ENCODE data around the gene RASSF5.

RASSF5 gene

GRCh38 chr1:206498685-206499084, 8.6 kb upstream of the RASSF5 start:
- no peak for DNase-seq

- no peak for DNase-seq
Measured at GRCh38 chr1:206500046-206500445, 7.3 kb upstream of the RASSF5 start.

DNA sequence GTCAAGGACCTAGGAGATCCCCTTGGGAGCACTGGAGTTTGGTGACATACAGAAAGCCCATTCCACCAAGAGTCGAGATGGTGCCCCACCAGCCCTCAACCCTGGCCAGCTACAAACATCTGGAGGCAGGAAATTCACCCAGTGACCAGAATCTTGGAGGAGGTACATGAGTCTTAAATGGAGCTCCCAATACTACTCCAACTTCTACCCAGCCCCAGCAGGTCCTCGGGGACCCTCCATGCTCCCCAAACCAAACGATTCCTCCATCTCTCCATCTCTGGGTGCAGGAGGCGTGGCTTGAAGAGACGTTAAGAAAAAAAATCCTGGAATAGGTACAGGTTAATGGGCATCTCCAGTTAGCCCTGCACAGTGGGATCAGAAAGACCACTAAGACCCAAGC, 5.5 kb upstream of the RASSF5 start:
- no peak for DNase-seq

- DNase-seq: no peak
Measured at GRCh38 chr1:206502403-206502802, 4.9 kb upstream of the RASSF5 start.

- DNase-seq: no peak
Measured at GRCh38 chr1:206502812-206503211, 4.5 kb upstream of the RASSF5 start.

DNA sequence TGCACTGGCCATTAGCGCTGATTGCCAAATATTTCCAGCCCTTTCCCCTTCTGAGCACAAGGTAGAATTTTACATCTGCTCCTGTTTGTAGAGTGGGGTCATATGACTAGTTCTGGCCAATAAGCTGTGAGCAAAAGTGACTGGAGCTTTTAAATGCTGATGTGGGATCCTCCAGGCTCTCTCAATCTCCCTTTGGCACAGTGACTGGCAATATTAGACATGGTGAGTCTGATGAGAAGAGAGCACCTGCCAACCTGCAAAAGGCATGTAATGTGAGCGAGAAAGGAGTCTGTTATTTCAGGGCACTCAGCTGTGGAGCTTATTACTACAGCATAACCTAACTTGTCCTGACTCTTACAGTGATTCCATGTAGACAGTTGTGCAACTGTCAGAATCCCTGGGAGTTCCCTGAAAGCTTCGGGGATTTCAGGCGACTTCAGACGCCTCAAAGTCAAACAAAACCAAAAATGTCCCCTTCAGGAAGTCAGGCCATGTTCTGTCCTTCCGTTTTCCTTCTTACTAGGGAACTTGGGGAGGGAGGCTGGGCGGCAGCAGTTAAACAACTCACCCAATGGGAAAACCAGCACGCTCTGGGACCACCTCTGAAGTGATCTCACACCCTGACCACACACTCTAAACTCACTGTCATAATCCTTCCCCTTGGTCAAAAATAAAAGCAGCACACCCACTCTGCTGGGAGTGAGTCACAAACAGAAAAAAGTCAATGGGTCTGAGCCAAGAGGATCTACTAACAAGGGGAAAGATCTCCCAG, 3.6 kb upstream of the RASSF5 start:
- peak; percentile 83 for DNase-seq

DNA sequence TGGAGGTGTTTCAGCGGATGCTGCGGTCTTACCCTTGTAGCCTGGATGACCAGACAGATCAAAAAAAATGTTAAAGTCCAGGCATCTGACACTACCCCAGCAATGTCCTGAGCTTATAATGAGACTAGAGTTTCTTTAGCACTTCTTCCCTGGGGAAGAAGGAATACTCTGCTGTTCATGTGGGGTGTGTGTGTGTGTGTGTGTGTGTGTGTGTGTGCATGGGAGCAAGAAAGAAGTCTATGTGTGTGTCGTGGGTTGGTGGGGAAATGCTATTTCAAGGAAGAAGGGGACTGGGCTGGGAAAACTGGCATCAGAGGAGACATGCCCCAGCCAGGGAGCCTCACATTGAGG, 3.0 kb upstream of the RASSF5 start:
- no peak for DNase-seq

GRCh38 chr1:206505702-206506355, 1.5 kb upstream of the RASSF5 start:
- no peak for DNase-seq

DNA sequence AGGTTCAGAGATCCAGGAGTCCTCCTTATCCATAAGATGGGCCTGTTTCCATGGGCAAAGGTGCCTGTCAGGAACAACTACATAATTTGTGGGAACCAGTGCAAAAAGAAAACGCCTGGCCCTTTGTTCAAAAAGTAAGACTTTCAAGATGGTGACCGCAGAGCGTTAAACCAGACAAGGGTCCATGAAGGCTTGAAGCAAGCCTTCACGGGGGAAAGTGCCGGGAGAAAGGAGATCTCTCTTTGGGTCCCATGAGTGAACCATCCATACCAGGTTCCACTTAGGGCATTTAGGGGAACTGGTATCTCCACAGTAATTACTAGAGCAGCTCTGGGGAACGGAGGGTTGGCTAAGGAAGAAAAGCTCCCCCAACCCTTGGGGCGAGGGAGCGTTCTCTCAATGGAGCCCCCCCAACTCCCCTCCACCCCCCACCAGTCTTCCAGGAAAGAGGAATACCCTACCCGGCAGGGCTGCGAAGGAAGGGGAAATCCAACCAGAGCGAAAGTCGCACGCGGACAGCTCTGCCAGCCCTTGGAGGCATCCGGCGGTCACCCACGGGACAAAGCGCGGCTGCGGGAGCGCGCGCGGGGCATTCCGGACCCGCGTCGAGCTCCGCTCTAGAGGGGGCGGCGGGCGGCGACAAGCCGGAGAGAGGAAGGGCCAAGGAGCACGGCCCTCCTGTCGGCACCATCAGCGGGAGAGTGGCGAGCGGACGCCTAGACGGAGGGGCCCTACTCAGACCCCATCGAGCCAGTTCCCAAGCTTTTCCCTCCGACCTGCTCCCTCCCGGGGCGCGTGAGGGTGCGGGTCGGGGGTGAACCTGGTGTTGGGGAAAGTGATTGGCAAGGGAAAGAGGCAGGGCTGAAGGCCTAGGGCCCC, 687 bp upstream of the RASSF5 start:
- DNase-seq: no peak

GRCh38 chr1:206508130-206508889, 979 bp downstream of the RASSF5 start:
- DNase-seq: no peak

GRCh38 chr1:206508956-206509355, 1.6 kb downstream of the RASSF5 start:
- DNase-seq: no peak

DNA sequence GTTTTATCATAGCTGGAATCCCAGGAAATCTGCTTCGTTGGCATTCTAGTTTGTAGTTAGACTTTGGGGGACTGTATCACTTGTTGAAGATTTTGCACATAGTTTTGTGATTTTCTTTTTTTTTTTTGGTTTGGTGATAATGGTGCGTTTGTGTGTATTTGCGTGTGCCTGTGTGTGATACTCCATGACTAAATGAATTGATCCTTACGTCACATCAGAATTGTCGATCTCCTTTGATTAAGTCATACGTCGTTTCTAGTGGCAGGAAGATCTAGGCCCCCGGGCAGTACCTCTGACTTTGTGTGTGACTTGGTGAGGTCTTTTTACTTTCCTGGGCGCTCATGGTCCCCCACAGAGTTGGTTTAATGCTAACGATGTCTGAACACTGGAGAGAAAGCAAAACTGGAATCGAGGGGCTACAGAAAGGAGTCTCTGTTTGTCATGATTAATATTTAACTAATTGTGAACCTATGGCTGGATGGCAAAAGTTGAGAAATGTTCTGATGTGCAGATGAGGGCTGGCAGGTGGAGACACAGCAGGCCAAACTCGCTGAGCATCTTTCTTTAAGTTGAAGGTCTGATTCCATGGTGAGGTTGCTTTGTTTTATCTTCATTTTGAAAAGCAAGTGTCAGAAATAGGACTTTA, 2.4 kb downstream of the RASSF5 start:
- no peak for DNase-seq

DNA sequence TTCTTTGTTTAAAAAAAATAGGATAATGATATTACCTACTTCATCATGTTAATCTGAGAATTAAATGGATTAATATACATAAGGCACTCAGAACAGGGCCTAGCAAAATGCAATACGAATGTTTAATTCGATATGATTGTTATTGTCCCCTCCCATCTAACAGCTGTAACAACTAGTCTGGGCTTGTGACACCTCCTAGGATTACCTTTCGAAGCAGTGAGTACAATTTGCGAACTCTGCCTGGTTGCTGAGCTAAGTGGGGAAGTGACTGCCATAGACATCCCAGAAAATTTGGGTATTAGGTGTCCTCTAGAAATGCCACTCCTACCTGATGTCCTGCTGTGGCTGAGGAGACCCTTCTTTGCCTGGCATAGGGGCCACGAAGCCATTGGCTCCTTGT, 3.0 kb downstream of the RASSF5 start:
- DNase-seq: no peak

- DNase-seq: no peak
Measured at GRCh38 chr1:206511362-206512057, 4.2 kb downstream of the RASSF5 start.

DNA sequence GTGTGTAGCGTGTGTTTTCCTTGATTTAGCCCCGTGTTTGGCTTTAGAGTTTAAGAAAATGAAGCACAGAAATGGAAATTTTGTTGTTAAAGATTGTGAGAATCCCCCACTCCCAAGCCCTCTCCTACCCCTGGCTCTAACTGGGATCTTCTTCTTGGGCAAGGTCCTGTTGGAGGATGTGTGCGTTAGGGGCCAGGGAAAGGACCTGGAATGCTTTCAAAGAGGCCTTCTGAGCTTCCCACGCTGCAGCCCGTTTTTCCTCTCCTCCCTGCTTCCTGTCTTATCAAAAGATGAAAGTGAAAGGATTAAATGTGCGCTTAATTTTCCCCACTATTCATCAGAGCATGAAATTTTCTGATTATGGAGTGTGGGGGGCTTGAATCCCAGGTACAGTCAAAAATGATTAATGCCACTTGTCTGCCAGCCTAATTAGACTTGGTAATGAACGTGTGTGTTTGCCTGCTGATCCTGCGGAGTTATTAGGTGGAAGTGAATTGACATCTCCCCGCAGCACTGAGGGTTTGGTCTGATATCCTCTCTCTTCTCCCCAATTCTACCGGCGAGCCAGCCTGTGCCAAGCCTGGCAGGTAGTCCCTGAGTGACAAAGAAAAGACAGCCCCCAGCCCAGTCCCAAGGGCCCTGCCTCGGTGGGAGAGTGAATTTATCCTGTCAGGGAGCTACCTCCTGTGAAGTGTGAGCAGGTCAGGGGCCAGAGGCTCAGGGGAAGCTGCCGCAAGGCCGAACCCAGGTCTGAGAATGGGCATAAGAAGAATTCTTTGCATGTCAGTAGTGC, 4.9 kb downstream of the RASSF5 start:
- no peak for DNase-seq

- no peak for DNase-seq
Measured at GRCh38 chr1:206512851-206513180, 5.5 kb downstream of the RASSF5 start.

DNA sequence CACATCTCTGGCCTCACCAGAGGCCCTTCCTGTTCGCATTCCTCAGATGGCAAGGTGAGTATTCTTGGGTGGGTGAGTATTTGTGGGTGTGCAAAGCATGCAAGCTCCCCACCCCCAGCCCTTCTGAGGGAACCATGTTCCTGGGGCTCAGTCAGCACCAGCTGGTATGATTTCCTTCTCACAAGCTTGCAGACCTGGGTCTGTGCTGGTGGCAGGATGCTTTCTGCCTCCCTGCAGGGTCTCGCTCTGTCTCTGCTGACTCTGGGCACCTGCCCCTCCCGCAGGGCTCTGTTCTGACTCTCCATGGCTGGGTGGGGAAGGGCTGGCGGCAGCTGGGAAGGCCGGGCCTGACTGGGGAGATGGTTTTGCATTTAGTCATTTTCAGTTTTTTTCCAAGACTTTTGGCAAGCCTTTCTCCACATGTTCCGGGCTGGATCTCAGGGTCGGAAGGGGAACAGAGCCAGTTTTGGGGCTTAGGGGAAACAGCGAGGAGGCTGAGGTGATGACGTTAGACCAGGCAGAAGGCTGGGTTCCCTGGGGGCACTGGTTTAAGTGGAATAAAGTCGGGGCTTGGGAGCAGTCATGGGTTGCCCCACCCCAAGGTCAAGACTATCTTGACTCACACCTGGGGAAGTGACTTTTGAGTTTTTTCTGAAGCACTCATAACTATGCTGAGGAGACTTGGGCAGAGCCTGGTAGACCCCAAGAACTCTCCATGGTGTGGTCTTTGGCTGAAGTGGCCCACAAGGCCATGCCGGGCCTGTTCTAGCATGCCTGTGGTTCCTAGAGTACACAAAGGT, 6.2 kb downstream of the RASSF5 start:
- peak; percentile 61 for DNase-seq

DNA sequence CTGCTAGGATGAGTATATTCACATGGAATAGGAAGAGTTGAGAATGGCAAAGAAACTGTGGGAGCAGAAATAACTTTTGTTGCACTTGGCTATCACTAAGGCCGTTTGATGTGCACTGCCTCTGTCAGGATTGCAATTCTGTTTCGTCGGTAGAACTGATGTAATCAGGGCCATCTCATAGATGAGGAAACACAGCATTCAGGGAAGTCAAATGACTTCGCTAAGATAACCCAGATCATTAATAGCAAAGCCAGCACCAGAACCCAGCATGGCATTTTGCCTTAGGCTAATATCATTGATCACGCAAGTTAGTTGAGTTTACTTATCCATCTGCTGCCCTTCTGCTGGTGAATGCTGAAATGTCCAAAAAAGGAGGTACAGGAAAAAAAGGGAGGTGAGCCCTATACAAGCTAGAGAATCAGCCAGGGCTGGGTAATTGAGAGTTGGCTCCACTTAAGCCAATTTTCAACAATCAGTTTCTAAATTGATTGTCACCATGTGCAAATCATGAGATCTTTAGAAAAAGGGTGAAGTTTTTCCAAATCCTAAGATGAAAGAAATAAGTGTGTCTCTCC, 7.6 kb downstream of the RASSF5 start:
- DNase-seq: no peak

DNA sequence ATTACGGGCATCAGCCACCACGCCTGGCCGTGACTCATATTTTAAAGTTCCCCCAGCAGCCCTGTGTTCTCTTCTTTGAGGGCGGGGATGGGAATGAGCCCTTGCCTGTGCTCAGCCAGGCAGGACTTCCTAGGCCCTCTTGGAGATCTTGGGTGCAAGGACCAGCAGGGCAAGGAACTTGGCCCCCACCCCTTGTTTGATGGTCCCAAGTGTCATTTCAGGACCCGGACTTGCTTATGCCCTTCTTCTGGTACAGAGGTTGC, 9.3 kb downstream of the RASSF5 start:
- no peak for DNase-seq

GRCh38 chr1:206517784-206518183, 10.5 kb downstream of the RASSF5 start:
- no peak for DNase-seq

All from T1000 (cell line).